GM19468 (cell line): ENCODE data around the gene TKFC.
"Not testable (repeated sequence)": the region's sequence is repeated elsewhere in the genome, so short reads cannot be mapped to it uniquely, and the experiment has no call there.

Source experiments
- ATAC-seq: cut with Tn5 transposase; IDR thresholded peaks from one replicate; pipeline ENCODE4 v1.9.1; 2021; ENCODE audit warnings: mild to moderate bottlenecking, moderate library complexity, moderate number of reproducible peaks; ENCODE audit not compliant: unreplicated experiment; ENCODE audit errors: extremely low read depth

The TKFC gene

DNA sequence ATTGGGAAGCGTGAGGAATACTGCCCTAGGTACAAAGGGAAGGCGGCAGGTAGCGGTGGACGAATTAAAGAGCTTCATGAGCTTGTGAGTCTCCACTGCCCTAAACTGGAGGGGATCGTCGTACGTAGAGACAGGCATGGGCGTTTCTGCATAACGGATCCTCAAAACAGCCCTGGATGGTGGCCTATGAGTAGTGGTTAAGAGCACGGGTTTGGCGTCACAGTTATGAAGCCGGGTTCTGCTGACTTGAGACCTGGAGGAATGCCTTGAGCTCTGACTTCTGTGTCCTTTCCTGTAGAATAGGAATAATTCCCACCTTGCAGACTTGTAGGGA, 29.5 kb downstream of the TKFC start:
- no peak for ATAC-seq

DNA sequence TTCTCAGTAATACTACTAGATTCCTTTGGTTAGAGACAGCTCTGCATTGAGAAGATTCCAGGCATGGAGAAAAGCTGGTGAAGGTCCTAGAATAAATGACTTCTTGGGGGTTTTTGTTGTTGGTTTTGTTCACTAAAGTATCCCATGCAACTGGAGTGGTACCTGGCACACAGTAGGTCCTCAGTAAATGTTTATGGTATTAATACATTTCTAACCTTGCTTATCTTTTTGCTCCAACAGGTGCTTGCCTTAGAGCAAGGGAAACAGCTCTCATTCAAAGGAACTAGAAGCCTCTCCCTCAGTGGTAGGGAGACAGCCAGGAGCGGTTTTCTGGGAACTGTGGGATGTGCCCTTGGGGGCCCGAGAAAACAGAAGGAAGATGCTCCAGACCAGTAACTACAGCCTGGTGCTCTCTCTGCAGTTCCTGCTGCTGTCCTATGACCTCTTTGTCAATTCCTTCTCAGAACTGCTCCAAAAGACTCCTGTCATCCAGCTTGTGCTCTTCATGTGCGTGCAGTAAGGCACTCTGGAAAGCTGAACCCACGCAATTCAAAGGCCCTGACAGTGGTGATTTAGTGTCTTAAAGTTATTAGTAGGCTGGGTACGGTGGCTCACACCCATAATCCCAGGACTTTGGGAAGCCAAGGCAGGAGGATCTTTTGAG, 31.1 kb downstream of the TKFC start:
- no peak for ATAC-seq

DNA sequence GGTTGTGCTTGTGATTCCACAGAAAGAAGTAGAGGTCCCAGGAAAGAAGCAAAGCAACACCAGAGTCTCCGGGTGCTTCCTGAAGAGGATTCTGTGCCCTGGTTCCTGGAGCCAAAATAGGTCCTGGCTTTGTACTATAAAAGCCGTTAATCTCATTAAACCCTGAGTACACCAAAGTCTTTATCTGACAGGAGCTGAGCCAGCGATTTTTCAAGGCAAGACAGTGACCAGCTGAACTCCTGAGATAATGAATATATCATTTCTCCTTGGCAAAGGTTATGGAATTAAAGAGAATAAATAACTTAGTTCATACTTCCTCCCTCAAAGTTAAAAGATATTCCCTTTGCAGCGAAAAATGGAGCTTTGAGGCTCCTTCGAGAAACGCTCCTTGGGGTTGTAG, 34.4 kb downstream of the TKFC start:
- no peak for ATAC-seq

DNA sequence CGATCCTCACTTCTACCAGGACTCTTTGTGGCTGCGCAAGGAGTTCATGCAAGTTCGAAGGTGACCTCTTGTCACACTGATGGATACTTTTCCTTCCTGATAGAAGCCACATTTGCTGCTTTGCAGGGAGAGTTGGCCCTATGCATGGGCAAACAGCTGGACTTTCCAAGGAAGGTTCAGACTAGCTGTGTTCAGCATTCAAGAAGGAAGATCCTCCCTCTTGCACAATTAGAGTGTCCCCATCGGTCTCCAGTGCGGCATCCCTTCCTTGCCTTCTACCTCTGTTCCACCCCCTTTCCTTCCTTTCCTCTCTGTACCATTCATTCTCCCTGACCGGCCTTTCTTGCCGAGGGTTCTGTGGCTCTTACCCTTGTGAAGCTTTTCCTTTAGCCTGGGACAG, 35.6 kb downstream of the TKFC start:
- ATAC-seq, result no peak

- ATAC-seq, result no peak
These were observed 36.6 kb downstream of the TKFC start for GRCh38 chr11:61369372-61370348.

DNA sequence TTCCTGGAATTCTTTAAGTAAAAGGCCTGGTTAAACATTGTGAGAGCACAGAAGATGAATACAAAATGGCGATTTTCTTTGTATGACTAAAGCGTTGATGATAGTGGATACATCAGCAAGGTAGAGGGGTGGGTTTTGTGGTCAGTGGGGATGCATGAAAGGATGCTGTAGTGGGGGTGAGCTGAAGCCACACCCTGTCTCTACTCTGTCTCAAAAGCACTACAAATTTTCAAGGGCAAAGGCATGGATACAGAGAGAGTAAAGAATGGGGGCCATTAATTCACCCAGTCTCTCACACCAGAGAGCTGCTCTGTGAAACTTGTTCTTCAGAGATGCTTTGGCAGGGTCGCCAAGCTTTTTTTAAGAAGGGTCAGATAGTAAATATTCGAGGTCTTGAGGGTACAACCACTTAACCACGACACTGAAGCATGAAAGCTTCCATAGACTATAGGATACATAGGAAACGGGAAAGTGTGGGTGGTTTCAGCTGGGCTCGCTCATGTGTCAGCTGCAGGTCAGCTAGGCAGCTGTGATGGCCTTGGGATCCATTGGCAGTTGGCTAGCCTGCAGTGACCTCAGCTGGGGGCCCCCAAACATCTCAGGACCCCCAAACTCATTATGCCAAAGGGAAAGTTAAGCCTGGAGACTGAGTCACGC, 37.4 kb downstream of the TKFC start:
- no peak for ATAC-seq

- ATAC-seq, result no peak
These were observed 39.8 kb downstream of the TKFC start for GRCh38 chr11:61372659-61373420.

DNA sequence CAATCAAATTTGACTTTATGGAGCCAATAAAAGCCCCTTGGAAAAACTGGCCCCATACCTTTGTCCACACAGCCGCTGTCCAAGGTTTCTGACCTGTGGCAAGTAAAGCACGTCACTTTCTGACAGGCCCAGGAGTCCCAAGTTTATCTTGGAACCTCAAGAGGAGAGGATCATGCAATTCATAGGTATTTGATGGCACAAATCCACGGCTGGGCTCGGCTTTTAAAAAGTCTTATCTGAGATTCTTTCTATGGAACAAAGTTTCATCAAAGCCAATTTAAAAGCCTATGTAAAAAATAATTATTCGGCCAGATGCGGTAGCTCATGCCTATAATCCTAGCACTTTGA, 42.7 kb downstream of the TKFC start:
- no peak for ATAC-seq

GRCh38 chr11:61377461-61378160, 44.6 kb downstream of the TKFC start:
- no peak for ATAC-seq

DNA sequence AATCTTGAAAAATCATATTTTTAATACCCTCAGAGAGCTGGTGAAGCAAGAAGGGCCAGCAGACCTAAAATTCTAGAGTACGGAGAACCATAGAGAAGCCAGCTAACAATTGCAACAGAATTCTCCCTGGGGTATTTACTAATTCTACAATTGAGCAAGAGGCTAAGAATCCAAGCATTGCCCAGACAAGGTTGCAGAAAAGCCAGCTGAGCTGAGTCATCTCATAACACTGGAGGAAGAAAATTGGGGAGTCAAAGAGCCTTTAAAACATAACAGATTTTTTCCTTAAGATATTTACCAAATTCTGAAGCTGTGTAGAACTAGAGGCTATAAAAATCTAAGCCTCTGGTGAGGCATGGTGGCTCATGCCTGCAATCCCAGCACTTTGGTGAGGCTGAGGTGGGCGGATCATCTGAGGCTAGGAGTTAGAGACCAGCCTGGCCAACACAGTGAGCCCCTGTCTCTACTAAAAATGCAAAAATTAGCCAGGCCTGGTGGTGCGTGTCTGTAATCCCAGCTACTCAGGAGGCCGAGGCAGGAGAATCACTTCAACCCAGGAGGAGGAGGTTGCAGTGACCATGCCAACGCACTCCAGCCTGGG, 45.8 kb downstream of the TKFC start:
- ATAC-seq, result no peak

DNA sequence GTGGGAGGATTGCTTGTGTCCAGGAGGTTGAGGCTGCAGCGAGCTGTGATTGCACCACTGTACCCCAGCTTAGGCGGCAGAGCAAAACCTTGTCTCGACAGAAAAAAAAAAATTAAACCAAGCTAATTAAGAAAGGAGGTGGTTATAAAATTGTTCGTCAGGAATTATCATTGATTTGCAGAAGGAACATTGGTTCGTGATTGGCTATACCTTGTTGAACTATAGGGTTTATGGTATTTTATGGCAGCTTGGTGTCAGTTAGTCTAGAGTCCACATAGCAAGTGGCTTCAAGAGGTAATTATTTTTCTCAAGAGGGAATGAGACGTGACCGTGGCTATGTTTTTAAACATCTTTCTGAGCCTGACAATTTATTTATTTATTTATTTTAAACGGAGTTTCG, 47.9 kb downstream of the TKFC start:
- no peak for ATAC-seq

- ATAC-seq, result not testable (repeated sequence)
These were observed 50.8 kb downstream of the TKFC start for GRCh38 chr11:61383859-61384258.

DNA sequence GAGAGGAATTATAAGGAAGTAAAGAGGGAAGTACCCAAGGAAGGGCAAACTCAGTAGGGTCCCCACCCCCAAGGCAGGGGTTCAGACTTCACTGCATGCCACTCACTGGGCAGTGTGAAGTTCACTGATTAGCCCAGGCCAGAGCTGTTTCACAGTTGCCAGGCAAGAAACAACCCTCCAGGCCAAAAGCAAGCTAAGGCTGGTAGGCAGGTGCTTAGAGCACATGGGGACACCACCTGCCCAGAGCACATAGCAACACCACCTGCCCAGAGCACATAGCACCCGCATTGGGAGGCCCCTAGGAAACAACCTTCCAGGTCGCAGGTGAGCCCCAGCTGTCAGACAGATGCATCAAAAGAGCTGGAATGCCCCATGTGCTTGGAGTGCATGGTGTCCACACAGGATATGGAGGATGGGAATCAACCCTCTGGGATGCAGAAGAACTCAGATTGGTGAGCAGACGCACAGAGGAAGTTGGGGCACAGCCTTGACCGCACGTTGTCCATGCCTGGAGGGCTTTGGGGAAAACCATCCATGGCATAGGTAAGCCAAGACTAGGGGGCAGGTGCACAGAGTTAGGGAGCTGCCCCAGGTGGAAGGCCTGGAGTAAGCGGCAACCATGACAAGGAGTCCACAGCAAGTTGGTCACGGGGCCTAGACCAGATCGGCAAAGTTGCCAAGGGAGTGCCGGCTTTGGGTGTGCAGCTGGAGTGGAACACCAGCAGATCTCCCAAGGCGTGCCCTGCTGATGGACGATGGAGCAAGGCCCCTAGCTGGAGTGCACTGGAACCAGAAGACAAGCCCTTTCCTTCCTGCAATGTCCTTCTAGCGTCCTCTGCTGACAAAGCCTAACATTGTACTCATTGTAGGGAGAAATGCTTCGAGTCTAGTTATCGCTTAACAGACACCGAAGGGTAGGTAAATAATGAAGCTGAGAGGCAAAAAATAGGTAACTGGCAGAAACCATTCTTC, 51.5 kb downstream of the TKFC start:
- ATAC-seq, result no peak

DNA sequence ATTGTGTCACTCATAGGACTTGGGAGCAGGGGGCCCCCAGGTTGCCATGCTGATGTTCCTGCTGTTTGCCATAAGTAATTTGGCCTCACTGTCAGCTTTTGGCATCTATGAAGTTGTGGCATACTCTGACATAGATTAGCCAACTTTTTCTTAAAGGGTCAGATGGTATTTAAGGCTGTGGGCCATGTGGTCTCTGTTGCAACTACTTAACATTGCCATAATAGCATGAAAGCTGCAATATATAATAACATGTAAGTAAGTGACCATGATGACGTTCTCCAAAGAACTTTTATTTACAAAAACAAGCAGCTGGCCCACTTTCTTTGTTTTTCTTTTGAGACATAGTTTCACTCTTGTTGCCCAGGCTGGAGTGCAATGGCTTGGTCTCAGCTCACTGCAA, 57.1 kb downstream of the TKFC start:
- ATAC-seq, result no peak

GRCh38 chr11:61392981-61393595, 60.1 kb downstream of the TKFC start:
- no peak for ATAC-seq
